Osteoblast (primary cell): ENCODE measurements around the gene PCGF5. TPM values are rescaled to one million over a fixed set of nuclear protein-coding genes. Genes with fewer than 3 reads are reported as not detected.

Experiments used
- DNase-seq: peaks from one replicate; pipeline ENCODE4 v3.0.0; 2011; ENCODE audit warnings: low spot score, mixed read lengths; ENCODE audit not compliant: insufficient read length; ENCODE audit errors: missing footprints
- H2AFZ ChIP-seq: 2 replicates; pipeline ENCODE4 v1.6.0; 2011; ENCODE audit warnings: mild to moderate bottlenecking, low read length
- H3K27ac ChIP-seq: 2 replicates; pipeline ENCODE4 v1.5.1; 2011; ENCODE audit warnings: mild to moderate bottlenecking, low read depth, low read length, moderate library complexity
- H3K27me3 ChIP-seq: 2 replicates; pipeline ENCODE4 v1.6.0; 2012; ENCODE audit warnings: mild to moderate bottlenecking, control low read depth, inconsistent platforms, low read length, moderate library complexity; ENCODE audit not compliant: insufficient read depth
- H3K36me3 ChIP-seq: 2 replicates; pipeline ENCODE4 v1.5.1; 2011; ENCODE audit warnings: mild to moderate bottlenecking, low read length, control low read depth, moderate library complexity; ENCODE audit not compliant: insufficient read depth
- H3K4me1 ChIP-seq: 2 replicates; pipeline ENCODE4 v1.5.1; 2011; ENCODE audit warnings: mild to moderate bottlenecking, low read length, control low read depth, moderate library complexity; ENCODE audit not compliant: insufficient read depth
- H3K4me2 ChIP-seq: 2 replicates; pipeline ENCODE4 v1.6.0; 2011; ENCODE audit warnings: mild to moderate bottlenecking, low read length; ENCODE audit not compliant: insufficient read depth
- H3K4me3 ChIP-seq: fragments of 200-600 bp; sonication (generic); 3 replicates; pipeline ENCODE4 v1.5.1; 2012; ENCODE audit warnings: mild to moderate bottlenecking, low read length, inconsistent platforms; ENCODE audit not compliant: insufficient read depth
- H3K79me2 ChIP-seq: 2 replicates; pipeline ENCODE4 v1.6.0; 2012; ENCODE audit warnings: mild to moderate bottlenecking, low read length, control low read depth, inconsistent platforms; ENCODE audit not compliant: insufficient read depth
- H3K9me3 ChIP-seq: 2 replicates; pipeline ENCODE4 v1.5.1; 2011; ENCODE audit warnings: low read depth, low read length, control low read depth
- H4K20me1 ChIP-seq: 2 replicates; pipeline ENCODE4 v1.6.0; 2012; ENCODE audit warnings: mild to moderate bottlenecking, low read length, control low read depth; ENCODE audit not compliant: insufficient read depth
- CTCF ChIP-seq: IDR thresholded peaks from 2 replicates; pipeline ENCODE4 v1.5.1; 2011; ENCODE audit warnings: mild to moderate bottlenecking, low read depth, low read length, moderate library complexity; ENCODE audit errors: extremely low read depth
- total RNA-seq: library from RNA; depleted of rRNA; stranded (reverse); fragments of >200 nt; gene quantifications from 2 replicates; pipeline ENCODE4 v1.2.3, GENCODE V29; 2012

The PCGF5 gene
- total RNA-seq, 1 donor = 99.2 TPM

GRCh38 chr10:91307489-91307888 lies 87.0 kb downstream of the PCGF5 start:
- no peaks in the 10 kb centered on the region for H3K79me2 ChIP-seq
- H3K4me1 ChIP-seq = no peaks in the 10 kb centered on the region
- no peaks in the 10 kb centered on the region for H3K9me3 ChIP-seq
- no peak overlapping the region for H3K4me3 ChIP-seq
- TF ChIP-seq CTCF = no peak
- H3K4me2 ChIP-seq = no peak overlapping the region
- peaks cover 3% of the 10 kb centered on the region for H3K27me3 ChIP-seq
- no peaks in the 10 kb centered on the region for H4K20me1 ChIP-seq
- DNase-seq = no peak
- H2AFZ ChIP-seq = no peak overlapping the region
- H3K36me3 ChIP-seq = no peaks in the 10 kb centered on the region
- H3K27ac ChIP-seq = no peak overlapping the region

GRCh38 chr10:91309711-91310110 lies 89.2 kb downstream of the PCGF5 start:
- Histone ChIP-seq H4K20me1 (no peaks in the 10 kb centered on the region), H3K4me2 (no peak overlapping the region), H2AFZ (no peak overlapping the region), H3K4me1 (peaks cover 5% of the 10 kb centered on the region), H3K9me3 (no peaks in the 10 kb centered on the region), H3K36me3 (no peaks in the 10 kb centered on the region), H3K4me3 (no peak overlapping the region), H3K27me3 (peaks cover 3% of the 10 kb centered on the region), H3K27ac (no peak overlapping the region), H3K79me2 (no peaks in the 10 kb centered on the region)
- DNase-seq = no peak
- no peak for TF ChIP-seq CTCF

GRCh38 chr10:91311601-91312381 lies 91.3 kb downstream of the PCGF5 start:
- H3K36me3 ChIP-seq = no peaks in the 10 kb centered on the region
- no peaks in the 10 kb centered on the region for H4K20me1 ChIP-seq
- no peak overlapping the region for H2AFZ ChIP-seq
- H3K27ac ChIP-seq = no peak overlapping the region
- no peak for TF ChIP-seq CTCF
- H3K4me1 ChIP-seq = peaks cover 5% of the 10 kb centered on the region
- no peaks in the 10 kb centered on the region for H3K79me2 ChIP-seq
- H3K4me2 ChIP-seq = no peak overlapping the region
- no peak overlapping the region for H3K4me3 ChIP-seq
- no peak for DNase-seq
- H3K9me3 ChIP-seq = no peaks in the 10 kb centered on the region
- H3K27me3 ChIP-seq = peaks cover 3% of the 10 kb centered on the region

GRCh38 chr10:91312382-91312733 lies 91.9 kb downstream of the PCGF5 start:
- H3K27me3 ChIP-seq = peaks cover 3% of the 10 kb centered on the region
- no peaks in the 10 kb centered on the region for H3K79me2 ChIP-seq
- H3K27ac ChIP-seq = no peak overlapping the region
- peaks cover 5% of the 10 kb centered on the region for H3K4me1 ChIP-seq
- no peaks in the 10 kb centered on the region for H4K20me1 ChIP-seq
- no peak overlapping the region for H3K4me3 ChIP-seq
- H2AFZ ChIP-seq = no peak overlapping the region
- no peaks in the 10 kb centered on the region for H3K36me3 ChIP-seq
- no peak overlapping the region for H3K4me2 ChIP-seq
- H3K9me3 ChIP-seq = no peaks in the 10 kb centered on the region
- no peak for DNase-seq
- no peak for TF ChIP-seq CTCF
